SK-N-SH treated with all-trans-retinoic acid at 6 μM for 48 hours (cell line): ENCODE data around the gene RNF144A.

Experiments
- ATAC-seq: fragments of 200-7000 bp; cut with Tn5 transposase; 3 replicates; pipeline ENCODE4 v1.9.1; 2020; ENCODE audit warnings: mild to moderate bottlenecking, moderate library complexity
- ARNTL ChIP-seq: fragments of 450-650 bp; formaldehyde crosslinking; IDR thresholded peaks from 2 replicates; pipeline ENCODE4 v1.5.0; 2020; ENCODE audit warnings: low read depth, mild to moderate bottlenecking, moderate library complexity, borderline replicate concordance
- BACH2 ChIP-seq: fragments of 250-450 bp; sonication (Bioruptor Pico); IDR thresholded peaks from 2 replicates; pipeline ENCODE4 v1.9.0; 2021; ENCODE audit warnings: mild to moderate bottlenecking, borderline replicate concordance
- CREB5 ChIP-seq: fragments of 250-450 bp; sonication (Bioruptor Pico); IDR thresholded peaks from 2 replicates; pipeline ENCODE4 v1.5.1; 2020; ENCODE audit warnings: low read depth, mild to moderate bottlenecking, moderate library complexity
- CSRNP3 ChIP-seq: fragments of 250-450 bp; sonication (Bioruptor Pico); IDR thresholded peaks from 2 replicates; pipeline ENCODE4 v1.5.1; 2021; ENCODE audit warnings: mild to moderate bottlenecking, moderate library complexity
- ESRRG ChIP-seq: fragments of 250-450 bp; sonication (Bioruptor Pico); IDR thresholded peaks from 2 replicates; pipeline ENCODE4 v1.6.1; 2021; ENCODE audit warnings: mild to moderate bottlenecking
- ISL1 ChIP-seq: fragments of 250-450 bp; sonication (Bioruptor Pico); IDR thresholded peaks from 2 replicates; pipeline ENCODE4 v2.1.2; 2022; ENCODE audit warnings: mild to moderate bottlenecking, moderate library complexity
- OSR1 ChIP-seq: fragments of 250-450 bp; sonication (Bioruptor Pico); IDR thresholded peaks from 2 replicates; pipeline ENCODE4 v1.8.0; 2022; ENCODE audit warnings: moderate library complexity, mild to moderate bottlenecking, inconsistent platforms
- PATZ1 ChIP-seq: fragments of 250-450 bp; sonication (Bioruptor Pico); IDR thresholded peaks from 2 replicates; pipeline ENCODE4 v1.8.0; 2020; ENCODE audit warnings: mild to moderate bottlenecking, moderate library complexity, borderline replicate concordance
- RARB ChIP-seq: fragments of 250-450 bp; sonication (Bioruptor Pico); IDR thresholded peaks from 2 replicates; pipeline ENCODE4 v1.8.0; 2021; ENCODE audit warnings: mild to moderate bottlenecking, moderate library complexity
- TCF4 ChIP-seq: fragments of 250-450 bp; sonication (Bioruptor Pico); IDR thresholded peaks from 2 replicates; pipeline ENCODE4 v1.8.0; 2021; ENCODE audit warnings: mild to moderate bottlenecking, moderate library complexity, borderline replicate concordance
- TOX ChIP-seq: fragments of 250-450 bp; sonication (Bioruptor Pico); IDR thresholded peaks from 2 replicates; pipeline ENCODE4 v1.8.0; 2021; ENCODE audit warnings: mild to moderate bottlenecking, moderate library complexity, borderline replicate concordance
- ZFP3 ChIP-seq: fragments of 250-450 bp; sonication (Bioruptor Pico); IDR thresholded peaks from 2 replicates; pipeline ENCODE4 v1.5.0; 2020; ENCODE audit warnings: mild to moderate bottlenecking, moderate library complexity
- TF ChIP-seq, protein P1 (sequence below): fragments of 250-450 bp; sonication (Bioruptor Pico); IDR thresholded peaks from 2 replicates; pipeline ENCODE4 v1.8.0; 2021; ENCODE audit warnings: low read depth, mild to moderate bottlenecking, moderate library complexity, borderline replicate concordance

The RNF144A gene

GRCh38 chr2:6946722-6947121, 29.5 kb downstream of the RNF144A start:
- ATAC-seq = peak; percentile 53; the same call in 1 of the 3 replicates
- TF ChIP-seq ISL1 (peak; percentile 58), ESRRG (CRISPR knock-in tag) (no peak), ZFP3 (CRISPR knock-in tag) (peak; percentile 81; the same call in 1 of the 2 replicates)
- TF ChIP-seq, protein P1, sequence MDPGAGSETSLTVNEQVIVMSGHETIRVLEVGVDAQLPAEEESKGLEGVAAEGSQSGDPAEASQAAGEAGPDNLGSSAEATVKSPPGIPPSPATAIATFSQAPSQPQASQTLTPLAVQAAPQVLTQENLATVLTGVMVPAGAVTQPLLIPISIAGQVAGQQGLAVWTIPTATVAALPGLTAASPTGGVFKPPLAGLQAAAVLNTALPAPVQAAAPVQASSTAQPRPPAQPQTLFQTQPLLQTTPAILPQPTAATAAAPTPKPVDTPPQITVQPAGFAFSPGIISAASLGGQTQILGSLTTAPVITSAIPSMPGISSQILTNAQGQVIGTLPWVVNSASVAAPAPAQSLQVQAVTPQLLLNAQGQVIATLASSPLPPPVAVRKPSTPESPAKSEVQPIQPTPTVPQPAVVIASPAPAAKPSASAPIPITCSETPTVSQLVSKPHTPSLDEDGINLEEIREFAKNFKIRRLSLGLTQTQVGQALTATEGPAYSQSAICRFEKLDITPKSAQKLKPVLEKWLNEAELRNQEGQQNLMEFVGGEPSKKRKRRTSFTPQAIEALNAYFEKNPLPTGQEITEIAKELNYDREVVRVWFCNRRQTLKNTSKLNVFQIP (CRISPR knock-in tag) = 0 out of 2 replicates have a peak, but pooled peaks have one; percentile 7

- no peak for TF ChIP-seq TOX (CRISPR knock-in tag)
- TF ChIP-seq, protein P1 (CRISPR knock-in tag) = no peak
- no peak for TF ChIP-seq OSR1 (CRISPR knock-in tag)
- TF ChIP-seq TCF4 (CRISPR knock-in tag) = no peak
- no peak for TF ChIP-seq CREB5 (CRISPR knock-in tag)
- no peak for TF ChIP-seq ARNTL (CRISPR knock-in tag)
- no peak for ATAC-seq
Measured at GRCh38 chr2:6947929-6948676, 30.9 kb downstream of the RNF144A start.

DNA sequence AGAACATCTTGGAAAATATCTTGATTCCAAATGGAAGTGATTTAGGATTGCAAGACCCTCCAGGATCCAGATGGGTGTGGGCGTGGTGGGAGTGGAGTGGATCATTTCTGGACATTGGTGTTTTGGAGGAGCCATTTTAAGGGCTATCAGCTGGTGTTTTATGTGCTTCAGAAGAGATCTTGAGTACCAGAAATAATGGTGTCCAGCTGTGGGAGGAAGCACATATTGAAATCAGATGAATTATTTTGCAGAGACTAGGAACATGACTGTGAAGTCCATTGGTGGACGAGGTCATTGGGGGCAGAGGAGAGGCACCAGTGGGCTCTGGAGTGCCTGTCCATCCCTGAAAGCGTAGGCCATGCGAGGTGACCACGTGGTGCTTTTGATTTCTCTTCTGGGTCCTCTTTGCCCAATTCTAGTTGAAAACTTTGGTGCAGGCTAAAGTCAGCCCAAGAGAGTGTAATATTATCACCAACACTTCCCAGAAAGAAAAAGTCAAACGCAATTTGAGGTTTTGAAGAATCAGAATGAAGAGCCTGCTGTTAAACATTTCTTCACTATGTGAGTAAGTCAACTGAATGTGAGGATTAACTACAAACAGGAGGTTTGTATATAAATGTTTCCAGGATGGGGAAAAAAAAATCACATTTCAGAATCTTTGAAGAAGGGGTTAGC, 31.6 kb downstream of the RNF144A start:
- TF ChIP-seq RARB (no peak), BACH2 (CRISPR knock-in tag) (no peak), PATZ1 (CRISPR knock-in tag) (no peak), ARNTL (CRISPR knock-in tag) (no peak)
- TF ChIP-seq, protein P1 (CRISPR knock-in tag) = no peak
- TF ChIP-seq, all 23 proteins: peak for 0
- ATAC-seq = no peak

- no peak for ATAC-seq
- no peak for TF ChIP-seq CSRNP3 (CRISPR knock-in tag)
- TF ChIP-seq RARB = no peak
- TF ChIP-seq, all 23 proteins: peak for 0
Measured at GRCh38 chr2:6951046-6951445, 33.8 kb downstream of the RNF144A start.
